ELR (cell line): Measurements from ENCODE around the gene HSPA4.
"Not testable (repeated sequence)": the region's sequence is repeated elsewhere in the genome, so short reads cannot be mapped to it uniquely, and the experiment has no call there.

Experiments
- DNase-seq: peaks from one replicate; pipeline ENCODE4 v3.0.0-alpha.2; 2015; ENCODE audit warnings: low read depth

HSPA4 gene

DNA sequence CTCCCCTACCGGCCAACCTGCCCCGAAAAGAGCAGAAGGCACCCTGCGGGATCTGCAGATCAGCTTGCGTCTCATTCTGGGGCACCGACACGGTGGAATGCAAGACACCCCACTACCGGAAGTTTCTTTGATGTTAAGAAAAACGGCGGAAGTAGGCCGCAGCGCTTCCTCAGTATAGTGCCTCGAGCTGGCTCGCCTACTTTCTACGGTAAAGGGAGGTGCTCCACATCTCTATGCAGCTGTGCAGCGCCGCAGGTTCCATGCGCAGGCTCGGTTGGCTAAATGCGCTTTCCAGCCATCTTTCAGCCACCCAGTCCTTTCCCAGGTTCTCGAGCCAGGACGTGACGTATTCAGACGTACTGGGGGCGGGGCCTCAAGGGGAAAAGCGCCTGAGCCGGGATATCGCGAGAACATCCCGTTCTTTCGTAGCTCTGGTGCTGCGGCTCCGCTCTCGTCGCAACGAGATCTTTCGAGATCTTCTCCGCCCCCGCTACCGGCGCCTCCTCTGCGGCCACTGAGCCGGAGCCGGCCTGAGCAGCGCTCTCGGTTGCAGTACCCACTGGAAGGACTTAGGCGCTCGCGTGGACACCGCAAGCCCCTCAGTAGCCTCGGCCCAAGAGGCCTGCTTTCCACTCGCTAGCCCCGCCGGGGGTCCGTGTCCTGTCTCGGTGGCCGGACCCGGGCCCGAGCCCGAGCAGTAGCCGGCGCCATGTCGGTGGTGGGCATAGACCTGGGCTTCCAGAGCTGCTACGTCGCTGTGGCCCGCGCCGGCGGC, at the start of gene HSPA4:
HSPA4 (plus strand) TSS at position 472 of the 775 bp plus-strand sequence; CDS start at position 710, 238 bp downstream.
- peak; percentile 100 for DNase-seq

DNA sequence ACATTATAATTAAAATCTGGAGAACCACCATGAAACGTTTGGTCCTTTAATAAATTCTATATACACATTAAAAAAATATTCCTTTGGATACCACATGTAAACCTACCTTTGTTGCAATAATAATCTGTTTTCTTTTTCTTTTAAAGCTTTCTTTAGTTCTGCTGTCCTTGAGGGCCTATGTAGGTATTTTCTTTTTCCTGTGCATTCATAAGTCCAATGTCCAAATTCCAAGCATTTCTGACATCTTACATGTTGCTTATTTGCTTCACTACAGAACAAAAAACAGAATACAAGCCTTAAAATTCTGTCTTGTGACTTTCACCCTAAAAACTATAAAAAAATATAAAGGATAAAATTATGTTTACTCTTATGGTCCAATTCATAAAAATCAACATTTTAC, 45.2 kb upstream of the HSPA4 start:
- DNase-seq: no peak

GRCh38 chr5:133008455-133008854, 43.4 kb upstream of the HSPA4 start:
- DNase-seq: not testable (repeated sequence)

DNA sequence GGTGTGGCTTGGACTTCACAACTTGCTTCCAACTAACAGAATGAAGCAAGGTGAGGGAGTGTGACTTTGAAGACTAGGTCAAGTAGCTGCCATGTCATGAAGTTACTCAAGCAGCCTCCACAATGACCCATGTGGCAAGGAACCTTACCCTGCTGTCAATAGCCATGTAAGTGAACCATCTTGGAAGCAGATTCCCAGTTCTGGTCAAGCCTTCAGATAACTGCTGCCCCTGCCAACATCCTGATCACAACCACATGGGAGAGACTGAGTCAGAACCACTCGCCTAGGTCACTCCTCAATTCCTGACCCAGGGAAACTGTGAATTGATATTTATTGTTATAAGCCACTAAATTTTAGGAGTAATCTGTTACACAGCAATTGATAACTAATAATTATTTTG, 36.3 kb upstream of the HSPA4 start:
- DNase-seq: no peak

GRCh38 chr5:133017964-133018363, 33.8 kb upstream of the HSPA4 start:
- no peak for DNase-seq

DNA sequence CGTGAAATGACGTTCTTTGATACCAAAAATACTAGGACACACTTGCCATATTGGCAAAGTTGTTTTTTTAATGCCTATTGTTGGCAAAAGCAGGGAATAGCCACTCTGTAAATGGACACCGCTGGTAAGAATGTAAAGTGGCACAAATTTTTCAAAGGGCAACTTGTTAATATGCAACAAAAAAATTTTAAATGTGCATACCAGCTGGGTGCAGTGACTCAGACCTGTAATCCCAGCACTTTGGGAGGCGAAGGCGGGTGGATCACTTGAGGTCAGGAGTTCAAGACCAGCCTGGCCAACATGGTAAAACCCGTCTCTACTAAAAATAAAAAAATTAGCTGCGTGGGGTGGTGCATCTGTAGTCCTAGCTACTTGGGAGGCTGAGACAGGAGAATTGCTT, 32.3 kb upstream of the HSPA4 start:
- DNase-seq: not testable (repeated sequence)

DNA sequence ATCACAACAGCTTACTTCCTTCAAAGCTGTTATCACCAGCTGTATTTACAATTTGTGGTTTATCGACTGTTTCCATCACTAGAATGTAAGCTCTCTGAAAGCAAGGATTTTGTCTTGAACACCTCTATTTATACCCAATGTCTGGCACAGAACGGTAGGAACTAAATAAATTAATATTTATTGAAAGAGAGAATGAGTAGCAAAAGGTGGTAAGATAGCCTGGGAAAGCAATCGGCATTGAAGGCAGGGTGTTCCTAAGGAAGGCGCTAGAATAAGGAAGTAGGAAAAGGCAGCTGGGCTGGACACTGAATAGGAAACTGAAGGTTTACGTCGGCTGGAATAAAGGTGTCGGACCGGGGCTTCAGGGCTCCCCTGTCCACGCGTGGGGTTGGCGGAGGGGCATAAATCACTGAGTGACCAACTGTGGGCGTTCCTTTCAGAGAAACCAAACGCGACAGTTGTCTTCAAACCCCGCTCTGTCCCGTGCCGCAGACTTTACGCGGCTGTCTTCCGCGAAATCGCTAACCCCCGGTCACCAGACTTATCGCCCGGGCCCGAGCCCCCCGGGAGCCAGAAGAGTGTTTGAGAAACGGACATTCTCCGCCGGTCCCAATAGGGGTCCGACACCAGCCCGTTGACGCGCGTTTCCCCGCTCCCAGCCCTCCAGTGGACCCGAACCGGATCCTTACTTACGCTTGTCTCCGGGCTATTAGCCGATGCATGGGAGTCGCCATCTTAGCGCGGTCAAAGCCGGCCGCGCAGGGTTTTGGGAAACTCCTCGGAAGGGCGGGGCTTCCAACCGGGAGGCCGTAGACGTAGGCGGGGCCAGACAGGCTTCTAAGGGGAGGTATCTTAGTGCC, 25.8 kb upstream of the HSPA4 start, which contains the start of gene ZCCHC10:
ZCCHC10 (minus strand) TSS at position 746 of the 860 bp plus-strand sequence; CDS start at position 734, 12 bp downstream.
- DNase-seq: peak; percentile 97

DNA sequence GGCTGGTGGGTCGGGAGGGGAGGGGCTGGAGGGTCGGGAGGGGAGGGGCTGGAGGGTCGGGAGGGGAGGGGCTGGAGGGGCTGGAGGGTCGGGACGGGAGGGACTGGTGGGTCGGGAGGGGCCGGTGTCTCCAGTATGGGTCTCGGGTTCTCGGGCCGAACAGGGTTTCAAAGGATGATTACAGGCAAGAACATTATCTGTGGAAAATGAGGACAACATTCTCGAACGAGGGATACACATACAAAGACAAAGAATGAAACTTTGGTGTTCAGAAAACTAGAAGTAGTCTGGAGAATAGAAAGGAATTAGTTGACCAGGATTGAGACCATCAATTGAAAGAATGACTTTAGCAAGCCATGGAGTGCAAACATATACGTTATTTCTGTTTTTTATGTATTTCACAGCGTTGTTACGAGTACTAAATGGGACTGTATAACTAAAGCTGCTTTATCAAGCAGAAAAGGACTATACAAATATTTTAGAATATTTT, 25.1 kb upstream of the HSPA4 start:
- DNase-seq: no peak

DNA sequence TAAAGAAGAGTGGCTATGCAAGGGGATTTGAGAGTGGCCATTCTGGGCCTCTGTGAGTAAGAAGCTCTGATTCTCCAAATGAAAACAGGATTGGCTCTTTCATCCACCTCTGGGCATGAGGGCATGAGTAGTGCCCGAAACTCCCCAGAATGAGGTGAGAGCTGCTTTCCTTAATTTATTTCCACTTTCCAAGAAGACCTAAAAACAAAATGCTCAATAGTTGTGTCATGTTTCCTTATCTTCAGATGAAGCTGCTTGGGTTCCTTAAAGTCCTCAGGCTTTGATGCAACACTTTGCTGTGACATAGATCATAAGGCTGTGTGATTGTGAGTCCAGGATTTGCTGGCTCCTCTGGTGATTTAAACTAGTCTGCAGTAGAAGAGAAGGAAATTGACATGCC, 22.4 kb upstream of the HSPA4 start:
- no peak for DNase-seq

- DNase-seq: no peak
Measured at GRCh38 chr5:133030343-133031005, 21.3 kb upstream of the HSPA4 start.

DNA sequence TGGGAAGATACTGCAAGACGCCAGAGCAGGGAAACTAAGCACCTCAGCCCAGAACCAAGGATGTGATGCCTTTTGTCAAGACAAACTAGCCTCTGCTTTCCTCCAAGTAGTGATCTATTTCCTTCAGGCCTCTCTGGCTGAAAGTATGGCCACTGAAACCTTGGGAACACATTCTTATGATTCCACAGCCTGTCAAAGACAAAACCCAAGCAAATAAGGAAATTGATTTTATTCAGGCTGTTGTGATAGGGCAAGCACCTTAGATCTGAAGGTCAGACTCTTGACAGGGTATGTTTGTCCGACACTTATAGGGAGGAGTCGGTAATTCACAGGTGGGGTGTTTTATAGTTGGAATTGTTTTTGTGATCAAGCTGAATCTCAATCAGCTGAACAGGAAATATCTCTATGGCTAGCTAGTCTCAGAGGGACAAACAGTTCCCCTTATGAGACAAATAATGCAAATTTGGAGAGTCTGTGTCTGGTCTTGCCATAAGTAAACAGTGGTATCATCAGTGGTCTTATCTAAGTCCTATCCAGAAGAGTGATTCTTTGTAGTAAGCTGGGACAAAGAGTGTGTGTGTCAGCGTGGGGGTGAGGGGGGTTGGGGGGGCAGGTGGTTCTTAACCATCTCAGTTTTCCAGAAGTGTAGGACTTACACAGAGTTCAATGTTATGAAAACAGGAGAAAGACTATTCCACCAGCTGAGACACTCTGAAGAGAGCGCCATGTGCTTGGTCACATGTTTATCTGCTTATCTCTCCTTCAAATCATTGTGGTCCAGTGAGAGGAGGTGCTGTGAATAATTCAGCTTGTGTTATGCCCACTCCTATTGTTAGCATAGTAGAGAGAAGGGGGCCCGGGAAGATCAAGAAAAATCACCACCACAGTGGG, 18.7 kb upstream of the HSPA4 start:
- DNase-seq: no peak

DNA sequence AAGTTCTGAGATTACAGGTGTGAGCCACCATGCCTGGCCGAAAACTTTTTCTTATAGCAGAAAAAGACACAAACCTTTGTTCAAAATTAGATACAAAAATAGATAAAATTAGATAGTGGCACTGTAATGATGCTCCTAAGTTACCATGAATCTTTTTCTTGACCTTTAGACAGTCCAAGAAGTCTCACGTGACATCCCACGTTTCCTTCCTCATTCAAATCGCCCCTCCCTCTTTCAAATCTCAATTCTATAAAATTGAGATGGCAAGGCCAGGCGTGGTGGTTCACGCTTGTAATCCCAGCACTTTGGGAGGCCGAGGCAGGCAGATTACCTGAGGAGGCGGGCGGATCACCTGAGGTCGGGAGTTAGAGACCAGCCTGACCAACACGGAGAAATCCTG, 17.7 kb upstream of the HSPA4 start:
- no peak for DNase-seq

- DNase-seq: no peak
Measured at GRCh38 chr5:133035224-133035623, 16.6 kb upstream of the HSPA4 start.

GRCh38 chr5:133036677-133037076, 15.1 kb upstream of the HSPA4 start:
- not testable (repeated sequence) for DNase-seq

GRCh38 chr5:133041157-133041784, 10.5 kb upstream of the HSPA4 start:
- DNase-seq: no peak

GRCh38 chr5:133041910-133042309, 9.9 kb upstream of the HSPA4 start:
- peak; percentile 67 for DNase-seq

GRCh38 chr5:133046560-133046959, 5.3 kb upstream of the HSPA4 start:
- DNase-seq: peak; percentile 29

DNA sequence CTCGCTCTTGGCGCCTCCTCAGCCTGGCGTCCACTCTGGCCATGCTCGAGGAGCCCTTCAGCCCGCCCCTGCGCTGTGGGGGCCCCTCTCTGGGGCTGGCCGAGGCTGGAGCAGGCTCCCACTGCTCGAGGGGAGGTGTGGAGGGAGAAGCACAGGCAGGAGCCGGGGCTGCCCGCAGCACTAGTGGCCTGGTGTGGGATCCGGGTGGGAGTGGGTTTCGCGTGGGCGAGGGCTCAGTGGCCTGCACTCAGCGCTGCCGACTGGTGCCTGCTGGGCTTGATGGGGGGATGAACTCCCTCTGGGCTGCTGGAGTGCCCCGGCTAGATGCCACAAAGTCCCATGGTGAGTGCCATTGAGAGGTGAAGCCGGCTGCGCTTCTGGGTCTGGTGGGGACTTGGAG, 4.4 kb upstream of the HSPA4 start:
- DNase-seq: no peak

- no peak for DNase-seq
Measured at GRCh38 chr5:133048993-133049725, 2.7 kb upstream of the HSPA4 start.

DNA sequence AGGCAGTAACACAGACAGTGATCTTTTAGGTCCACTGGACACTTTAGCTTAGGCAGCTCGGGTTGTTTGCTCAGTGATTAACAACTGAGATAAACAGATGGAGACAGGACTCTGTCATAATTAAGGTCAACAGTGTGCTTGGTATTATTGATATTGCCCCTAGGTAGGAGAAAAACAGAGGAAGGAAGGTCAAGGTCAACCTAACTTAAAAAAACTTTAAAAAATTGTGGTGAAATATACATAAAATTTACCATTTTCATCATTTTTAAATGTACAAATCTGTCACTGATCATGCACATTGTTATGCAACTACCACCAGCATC, 2.1 kb upstream of the HSPA4 start:
- DNase-seq: no peak
